ENCODE data around the gene PELI2. TPM values are rescaled to one million over a fixed set of nuclear protein-coding genes. Genes with fewer than 3 reads are reported as not detected.

The PELI2 gene
- total RNA-seq, 1 experiment from 2014 or later: 23.5 TPM

- peaks cover 5% of the 10 kb centered on the region for H3K4me1 Mint-ChIP-seq
- ATAC-seq (no peak), DNase-seq (ENCODE audit: low spot score) (no peak)
- no peak overlapping the region for H3K4me3 Mint-ChIP-seq
- no peaks in the 10 kb centered on the region for H3K36me3 Mint-ChIP-seq
- POLR2A ChIA-PET: no interaction called here
- no peaks in the 10 kb centered on the region for H3K9me3 Mint-ChIP-seq
- no peaks in the 10 kb centered on the region for H3K27me3 Mint-ChIP-seq (ENCODE audit: low read depth)
- H3K27ac Mint-ChIP-seq: no peak overlapping the region
- TF ChIP-seq ZNF317 (CRISPR knock-in tag; IDR thresholded peaks at IDR 0.05; ENCODE audit: borderline replicate concordance, low read depth) (no peak), OVOL2 (CRISPR knock-in tag; IDR thresholded peaks at IDR 0.05; ENCODE audit: borderline replicate concordance) (no peak), TP53 (CRISPR knock-in tag; IDR thresholded peaks at IDR 0.05) (no peak), SP1 (CRISPR knock-in tag; conservative IDR thresholded peaks at IDR 0.05) (no peak), MXD4 (CRISPR knock-in tag; IDR thresholded peaks at IDR 0.05; ENCODE audit: borderline replicate concordance) (no peak)
- TF ChIP-seq, protein P1, sequence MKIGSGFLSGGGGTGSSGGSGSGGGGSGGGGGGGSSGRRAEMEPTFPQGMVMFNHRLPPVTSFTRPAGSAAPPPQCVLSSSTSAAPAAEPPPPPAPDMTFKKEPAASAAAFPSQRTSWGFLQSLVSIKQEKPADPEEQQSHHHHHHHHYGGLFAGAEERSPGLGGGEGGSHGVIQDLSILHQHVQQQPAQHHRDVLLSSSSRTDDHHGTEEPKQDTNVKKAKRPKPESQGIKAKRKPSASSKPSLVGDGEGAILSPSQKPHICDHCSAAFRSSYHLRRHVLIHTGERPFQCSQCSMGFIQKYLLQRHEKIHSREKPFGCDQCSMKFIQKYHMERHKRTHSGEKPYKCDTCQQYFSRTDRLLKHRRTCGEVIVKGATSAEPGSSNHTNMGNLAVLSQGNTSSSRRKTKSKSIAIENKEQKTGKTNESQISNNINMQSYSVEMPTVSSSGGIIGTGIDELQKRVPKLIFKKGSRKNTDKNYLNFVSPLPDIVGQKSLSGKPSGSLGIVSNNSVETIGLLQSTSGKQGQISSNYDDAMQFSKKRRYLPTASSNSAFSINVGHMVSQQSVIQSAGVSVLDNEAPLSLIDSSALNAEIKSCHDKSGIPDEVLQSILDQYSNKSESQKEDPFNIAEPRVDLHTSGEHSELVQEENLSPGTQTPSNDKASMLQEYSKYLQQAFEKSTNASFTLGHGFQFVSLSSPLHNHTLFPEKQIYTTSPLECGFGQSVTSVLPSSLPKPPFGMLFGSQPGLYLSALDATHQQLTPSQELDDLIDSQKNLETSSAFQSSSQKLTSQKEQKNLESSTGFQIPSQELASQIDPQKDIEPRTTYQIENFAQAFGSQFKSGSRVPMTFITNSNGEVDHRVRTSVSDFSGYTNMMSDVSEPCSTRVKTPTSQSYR (CRISPR knock-in tag; IDR thresholded peaks at IDR 0.05): no peak
- CTCF ChIA-PET: interaction anchor here (1.2 kb wide), 2 partner anchors 11 to 36 kb away, joined by 4 to 5 read pairs; no protein-coding TSS in a partner anchor
Observed at GRCh38 chr14:56304456-56304855, 186.2 kb downstream of the PELI2 start.

GRCh38 chr14:56309198-56309597 is 191.0 kb downstream of the PELI2 start:
- DNase-seq (ENCODE audit: low spot score): no peak
- no peaks in the 10 kb centered on the region for H3K9me3 Mint-ChIP-seq
- no peaks in the 10 kb centered on the region for H3K27me3 Mint-ChIP-seq (ENCODE audit: low read depth)
- no peak for ATAC-seq
- H3K4me3 Mint-ChIP-seq: no peak overlapping the region
- H3K36me3 Mint-ChIP-seq: no peaks in the 10 kb centered on the region
- H3K4me1 Mint-ChIP-seq: 0 out of 2 replicates have a peak, but pooled peaks cover 4% of the 10 kb centered on the region
- CTCF ChIA-PET: interaction anchor here (0.6 kb wide), 1 partner anchor 366 kb away, joined by 3 read pairs; no protein-coding TSS in a partner anchor
- H3K27ac Mint-ChIP-seq: no peak overlapping the region
- POLR2A ChIA-PET: no interaction called here
- no peak for TF ChIP-seq ZSCAN18 (CRISPR knock-in tag; IDR thresholded peaks at IDR 0.05)
- TF ChIP-seq HMGA2 (CRISPR knock-in tag; IDR thresholded peaks at IDR 0.05): no peak
- no peak for TF ChIP-seq ZMAT4 (CRISPR knock-in tag; IDR thresholded peaks at IDR 0.05)
- TF ChIP-seq ZNF121 (CRISPR knock-in tag; IDR thresholded peaks at IDR 0.05): no peak
- no peak for TF ChIP-seq OVOL2 (CRISPR knock-in tag; IDR thresholded peaks at IDR 0.05; ENCODE audit: borderline replicate concordance)
- TF ChIP-seq AFF4 (CRISPR knock-in tag; IDR thresholded peaks at IDR 0.05; ENCODE audit: borderline replicate concordance): no peak
- TF ChIP-seq CREB1 (CRISPR knock-in tag; IDR thresholded peaks at IDR 0.05): no peak
- TF ChIP-seq, protein P2, sequence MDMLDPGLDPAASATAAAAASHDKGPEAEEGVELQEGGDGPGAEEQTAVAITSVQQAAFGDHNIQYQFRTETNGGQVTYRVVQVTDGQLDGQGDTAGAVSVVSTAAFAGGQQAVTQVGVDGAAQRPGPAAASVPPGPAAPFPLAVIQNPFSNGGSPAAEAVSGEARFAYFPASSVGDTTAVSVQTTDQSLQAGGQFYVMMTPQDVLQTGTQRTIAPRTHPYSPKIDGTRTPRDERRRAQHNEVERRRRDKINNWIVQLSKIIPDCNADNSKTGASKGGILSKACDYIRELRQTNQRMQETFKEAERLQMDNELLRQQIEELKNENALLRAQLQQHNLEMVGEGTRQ (CRISPR knock-in tag; IDR thresholded peaks at IDR 0.05): no peak
- TF ChIP-seq ZNF671 (CRISPR knock-in tag; IDR thresholded peaks at IDR 0.05): no peak
- no peak for TF ChIP-seq IRF2 (CRISPR knock-in tag; IDR thresholded peaks at IDR 0.05; ENCODE audit: borderline replicate concordance, low read depth)
- no peak for TF ChIP-seq ZNF232 (CRISPR knock-in tag; IDR thresholded peaks at IDR 0.05)
- no peak for TF ChIP-seq ZNF425 (CRISPR knock-in tag; conservative IDR thresholded peaks at IDR 0.05)
- TF ChIP-seq NR2C2 (CRISPR knock-in tag; IDR thresholded peaks at IDR 0.05): no peak
- no peak for TF ChIP-seq KAT7 (CRISPR knock-in tag; IDR thresholded peaks at IDR 0.05; ENCODE audit: borderline replicate concordance)
- TF ChIP-seq MXD4 (CRISPR knock-in tag; IDR thresholded peaks at IDR 0.05; ENCODE audit: borderline replicate concordance): no peak

Measured in WTC11 (cell line).